Naive thymus-derived CD4-positive, alpha-beta T cell (primary cell): ENCODE data around the gene MRS2. TPM values are rescaled to one million over a fixed set of nuclear protein-coding genes. Genes with fewer than 3 reads are reported as not detected.

Experiments
- ATAC-seq: fragments of 150-1000 bp; cut with Tn5 transposase; 2 replicates; pipeline ENCODE4 v1.10.0; 2021; ENCODE audit warnings: mild to moderate bottlenecking, moderate library complexity
- CTCF ChIA-PET: fragments of 350-600 bp; sonication (Branson Sonifier 250); formaldehyde crosslinking; loops from one replicate; lab custom pipeline; 2021; ENCODE audit warnings: antibody characterized with exemption; lab: Charles Lee
- POLR2A ChIA-PET: fragments of 350-600 bp; sonication (Branson Sonifier 250); formaldehyde crosslinking; loops from one replicate; lab custom pipeline; 2021; ENCODE audit warnings: antibody characterized with exemption, inconsistent platforms; lab: Charles Lee
- DNase-seq, 9 donors: peaks; one replicate each; pipeline versions ENCODE4 v3.0.0 to v3.0.0-alpha.2; 2020 to 2022; ENCODE audit warnings: mixed read lengths in 1 of 9
- H3K27ac ChIP-seq: one replicate; pipeline ENCODE4 v1.7.0; 2013; ENCODE audit warnings: mild to moderate bottlenecking, low read depth, low read length, moderate library complexity
- H3K27me3 ChIP-seq, 2 donors: one replicate each; pipeline ENCODE4 v1.7.0; 2013; ENCODE audit warnings: low read length in 2 of 2, mild to moderate bottlenecking in 2 of 2, moderate library complexity in 2 of 2; ENCODE audit not compliant: control insufficient read depth in 2 of 2, insufficient read depth in 2 of 2
- H3K36me3 ChIP-seq, 3 experiments: 1 replicate in 2 of 3; 2 replicates in 1 of 3; pipeline ENCODE4 v1.7.0; 2013; ENCODE audit warnings: low read length in 3 of 3, mild to moderate bottlenecking in 3 of 3, moderate library complexity in 1 of 3; ENCODE audit not compliant: insufficient read depth in 3 of 3, control insufficient read depth in 2 of 3
- H3K4me1 ChIP-seq, 2 donors: one replicate each; pipeline ENCODE4 v1.7.0; 2013; ENCODE audit warnings: low read length in 2 of 2, mild to moderate bottlenecking in 2 of 2, moderate library complexity in 1 of 2; ENCODE audit not compliant: control insufficient read depth in 2 of 2, insufficient read depth in 2 of 2
- H3K4me3 ChIP-seq: 2 replicates; pipeline ENCODE4 v1.7.0; 2013; ENCODE audit warnings: mild to moderate bottlenecking, low read length
- H3K9me3 ChIP-seq, 3 experiments: 1 replicate in 2 of 3; 2 replicates in 1 of 3; pipeline ENCODE4 v1.7.0; 2013; ENCODE audit warnings: low read length in 3 of 3; ENCODE audit not compliant: control insufficient read depth in 2 of 3
- H3K27ac Mint-ChIP-seq, 9 donors: one replicate each; pipeline ENCODE4 v1.8.0; 2020 to 2022; ENCODE audit warnings: mixed read lengths in 9 of 9, mild to moderate bottlenecking in 8 of 9, moderate library complexity in 5 of 9, inconsistent platforms in 2 of 9
- H3K27me3 Mint-ChIP-seq, 5 donors: one replicate each; pipeline ENCODE4 v1.8.0; 2021 to 2022; ENCODE audit warnings: mixed read lengths in 5 of 5, mild to moderate bottlenecking in 1 of 5
- H3K36me3 Mint-ChIP-seq, 5 donors: one replicate each; pipeline ENCODE4 v1.8.0; 2020 to 2022; ENCODE audit warnings: mixed read lengths in 5 of 5, mild to moderate bottlenecking in 3 of 5, inconsistent platforms in 1 of 5
- H3K4me1 Mint-ChIP-seq, 7 donors: one replicate each; pipeline ENCODE4 v1.8.0; 2020 to 2022; ENCODE audit warnings: mixed read lengths in 7 of 7, mild to moderate bottlenecking in 3 of 7, inconsistent platforms in 1 of 7
- H3K4me3 Mint-ChIP-seq, 10 donors: one replicate each; pipeline ENCODE4 v1.8.0; 2020 to 2022; ENCODE audit warnings: mild to moderate bottlenecking in 10 of 10, mixed read lengths in 10 of 10, moderate library complexity in 6 of 10, inconsistent platforms in 2 of 10
- H3K9me3 Mint-ChIP-seq, 11 donors: one replicate each; pipeline ENCODE4 v1.8.0; 2020 to 2022; ENCODE audit warnings: mixed read lengths in 11 of 11, mild to moderate bottlenecking in 4 of 11, inconsistent platforms in 1 of 11, moderate library complexity in 1 of 11
- intact Hi-C, 2 donors: fragments of 100-400 bp; cut with micrococcal nuclease; formaldehyde crosslinking; loops; one replicate each; pipeline ENCODE4 v1.15.1; 2023
- polyA plus RNA-seq, 2 donors: library from polyadenylated mRNA; unstranded; fragments of 300-500 nt; fragmentation: Illumina TruSeq; gene quantifications; one replicate each; pipeline ENCODE4 v1.2.3, GENCODE V29; 2021
- total RNA-seq, 6 experiments: library from RNA in 5 of 6; stranded (reverse) in 5 of 6; gene quantifications; 1 replicate in 5 of 6; 2 replicates in 1 of 6; pipeline ENCODE4 v1.2.3 and lab custom pipeline; 2021 to 2026

The MRS2 gene
- total and polyA plus RNA-seq, 7 experiments from 2014 or later, result 6.7 to 28.0 (median 19.3) TPM

DNA sequence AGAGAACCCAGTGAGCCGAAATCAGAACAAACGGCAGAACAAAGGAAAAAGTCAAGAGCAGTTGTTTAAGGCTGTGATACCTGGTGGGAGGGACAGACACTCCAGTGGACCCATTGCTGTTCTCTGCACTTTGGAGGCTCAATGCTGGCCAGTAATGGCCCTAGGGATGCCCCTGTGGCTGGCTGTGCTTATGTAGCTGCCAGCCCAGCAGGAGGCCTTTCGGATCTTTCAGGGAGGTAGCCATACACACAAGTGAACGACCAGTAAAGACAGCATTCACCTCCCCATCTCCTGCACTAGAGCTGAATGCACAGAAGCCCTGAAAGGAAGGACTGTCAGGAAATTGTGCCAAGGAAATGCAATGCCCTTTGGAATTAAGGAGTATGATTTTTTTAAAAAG lies 52.3 kb downstream of the MRS2 start:
- intact Hi-C loops, result no loop called here
- POLR2A ChIA-PET, result no interaction called here

DNA sequence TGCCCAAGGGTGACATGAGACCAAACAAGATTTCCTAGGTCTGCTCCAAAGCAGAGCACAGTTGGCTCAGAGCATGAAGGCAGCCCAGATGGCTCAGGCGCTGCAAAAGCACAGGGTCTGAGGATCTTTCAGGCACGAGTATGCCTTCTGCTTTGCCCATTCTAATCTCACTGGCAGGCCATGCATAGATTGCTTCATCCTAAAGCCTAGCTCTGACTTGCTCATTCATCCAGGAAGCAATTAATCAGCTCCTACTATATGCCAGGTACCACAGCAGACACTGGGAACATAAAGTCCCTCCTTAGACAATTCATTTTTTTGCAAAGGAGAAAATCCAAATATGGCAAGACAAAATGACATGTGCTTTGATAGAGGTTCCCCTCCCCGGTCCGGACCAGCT lies 55.4 kb downstream of the MRS2 start:
- ChIA-PET CTCF (interaction anchor here (0.5 kb wide), 1 partner anchor 17 kb away, joined by 3 read pairs; no protein-coding TSS in a partner anchor), POLR2A (no interaction called here)
- Histone ChIP-seq H3K4me1 (no peaks in the 10 kb centered on the region), H3K36me3 (no peaks in the 10 kb centered on the region), H3K9me3 (no peaks in the 10 kb centered on the region), H3K27me3 (no peaks in the 10 kb centered on the region), H3K27ac (no peak overlapping the region), H3K4me3 (no peak overlapping the region)
- Mint-ChIP-seq H3K9me3 (no peaks in the 10 kb centered on the region), H3K27ac (no peak overlapping the region), H3K27me3 (peaks cover 0 to under 1% (median 0%) of the 10 kb centered on the region in 5 donors), H3K4me3 (no peak overlapping the region), H3K4me1 (no peaks in the 10 kb centered on the region), H3K36me3 (peaks cover 0 to 7% (median 0%) of the 10 kb centered on the region in 5 donors)
- ATAC-seq, result no peak
- intact Hi-C loops, result no loop called here
- no peak for DNase-seq

More for the DNA sequence above, 52.3 kb downstream of the MRS2 start:
- no peaks in the 10 kb centered on the region for H3K4me1 ChIP-seq
- no peaks in the 10 kb centered on the region for H3K27me3 ChIP-seq
- no peaks in the 10 kb centered on the region for H3K9me3 ChIP-seq
- H3K4me1 Mint-ChIP-seq, result peaks cover 0 to 3% (median 0%) of the 10 kb centered on the region in 7 donors
- ATAC-seq (no peak), DNase-seq (no peak)
- H3K36me3 Mint-ChIP-seq, result peaks cover 0 to 7% (median 0%) of the 10 kb centered on the region in 5 donors
- no peak overlapping the region for H3K27ac ChIP-seq
- no peaks in the 10 kb centered on the region for H3K36me3 ChIP-seq
- no peak overlapping the region for H3K4me3 Mint-ChIP-seq
- no peak overlapping the region for H3K4me3 ChIP-seq
- H3K27me3 Mint-ChIP-seq, result no peaks in the 10 kb centered on the region
- H3K27ac Mint-ChIP-seq, result no peak overlapping the region
- CTCF ChIA-PET, result no interaction called here
- H3K9me3 Mint-ChIP-seq, result no peaks in the 10 kb centered on the region

DNA sequence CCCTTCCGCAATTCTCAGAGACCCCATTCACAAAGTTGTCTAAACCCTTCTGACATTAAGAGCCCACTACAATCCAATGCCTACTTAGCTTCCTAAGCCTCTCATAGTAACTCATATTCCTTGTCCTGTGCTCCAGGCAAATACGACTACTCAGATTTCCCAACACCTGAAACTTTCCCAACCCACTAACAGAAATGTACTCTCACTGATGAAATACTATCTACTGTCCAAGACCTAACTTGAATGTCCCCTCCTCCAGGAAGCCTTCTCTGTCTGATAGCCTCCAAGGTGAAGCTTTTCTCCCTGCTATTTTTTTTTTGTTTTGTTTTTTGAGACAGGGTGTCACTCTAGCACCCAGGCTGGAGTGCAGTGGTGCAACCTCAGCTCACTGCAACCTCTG lies 56.2 kb downstream of the MRS2 start:
- H3K27ac Mint-ChIP-seq, result no peak overlapping the region
- ATAC-seq (no peak), DNase-seq (no peak)
- H3K36me3 ChIP-seq, result no peaks in the 10 kb centered on the region
- no peak overlapping the region for H3K4me3 Mint-ChIP-seq
- intact Hi-C loops, result no loop called here
- POLR2A ChIA-PET, result no interaction called here
- peaks cover 0 to 8% (median 0%) of the 10 kb centered on the region in 5 donors for H3K27me3 Mint-ChIP-seq
- no peak overlapping the region for H3K4me3 ChIP-seq
- no peaks in the 10 kb centered on the region for H3K9me3 Mint-ChIP-seq
- no peaks in the 10 kb centered on the region for H3K4me1 Mint-ChIP-seq
- H3K36me3 Mint-ChIP-seq, result peaks cover 0 to 7% (median 0%) of the 10 kb centered on the region in 5 donors
- H3K27me3 ChIP-seq, result no peaks in the 10 kb centered on the region
- CTCF ChIA-PET, result no interaction called here
- no peaks in the 10 kb centered on the region for H3K4me1 ChIP-seq
- no peak overlapping the region for H3K27ac ChIP-seq
- no peaks in the 10 kb centered on the region for H3K9me3 ChIP-seq

DNA sequence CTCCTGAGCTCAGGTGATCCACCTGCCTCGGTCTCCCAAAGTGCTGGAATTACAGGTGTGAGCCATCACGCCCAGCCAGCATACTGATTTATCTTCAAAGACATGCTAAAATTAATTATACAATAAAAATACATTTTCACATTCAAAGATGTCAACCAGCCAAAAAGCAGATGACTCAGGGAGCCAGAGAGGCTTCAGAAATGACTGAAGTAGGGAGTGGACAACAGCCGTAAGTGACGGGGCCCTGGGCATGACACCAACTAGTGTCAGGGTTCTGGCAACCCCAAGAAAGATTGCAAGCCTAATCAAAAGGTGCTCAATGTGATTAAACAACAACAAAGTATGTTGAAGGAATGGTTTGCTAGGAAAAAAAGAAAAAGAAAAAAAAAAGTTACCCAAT lies 58.2 kb downstream of the MRS2 start:
- ChIA-PET POLR2A (interaction anchor here (0.7 kb wide), 1 partner anchor 863 kb away, joined by 3 read pairs; no protein-coding TSS in a partner anchor), CTCF (no interaction called here)
- H3K4me1 ChIP-seq, result no peaks in the 10 kb centered on the region
- intact Hi-C loops, result no loop called here
- H3K4me1 Mint-ChIP-seq, result no peaks in the 10 kb centered on the region
- H3K27me3 Mint-ChIP-seq, result peaks cover 0 to 8% (median 0%) of the 10 kb centered on the region in 5 donors
- no peak overlapping the region for H3K4me3 Mint-ChIP-seq
- H3K9me3 ChIP-seq, result no peaks in the 10 kb centered on the region
- no peak overlapping the region for H3K4me3 ChIP-seq
- no peaks in the 10 kb centered on the region for H3K36me3 ChIP-seq
- H3K36me3 Mint-ChIP-seq, result peaks cover 0 to 7% (median 0%) of the 10 kb centered on the region in 5 donors
- DNase-seq (no peak), ATAC-seq (no peak)
- H3K9me3 Mint-ChIP-seq, result no peaks in the 10 kb centered on the region
- H3K27ac Mint-ChIP-seq, result no peak overlapping the region
- H3K27ac ChIP-seq, result no peak overlapping the region
- H3K27me3 ChIP-seq, result no peaks in the 10 kb centered on the region

DNA sequence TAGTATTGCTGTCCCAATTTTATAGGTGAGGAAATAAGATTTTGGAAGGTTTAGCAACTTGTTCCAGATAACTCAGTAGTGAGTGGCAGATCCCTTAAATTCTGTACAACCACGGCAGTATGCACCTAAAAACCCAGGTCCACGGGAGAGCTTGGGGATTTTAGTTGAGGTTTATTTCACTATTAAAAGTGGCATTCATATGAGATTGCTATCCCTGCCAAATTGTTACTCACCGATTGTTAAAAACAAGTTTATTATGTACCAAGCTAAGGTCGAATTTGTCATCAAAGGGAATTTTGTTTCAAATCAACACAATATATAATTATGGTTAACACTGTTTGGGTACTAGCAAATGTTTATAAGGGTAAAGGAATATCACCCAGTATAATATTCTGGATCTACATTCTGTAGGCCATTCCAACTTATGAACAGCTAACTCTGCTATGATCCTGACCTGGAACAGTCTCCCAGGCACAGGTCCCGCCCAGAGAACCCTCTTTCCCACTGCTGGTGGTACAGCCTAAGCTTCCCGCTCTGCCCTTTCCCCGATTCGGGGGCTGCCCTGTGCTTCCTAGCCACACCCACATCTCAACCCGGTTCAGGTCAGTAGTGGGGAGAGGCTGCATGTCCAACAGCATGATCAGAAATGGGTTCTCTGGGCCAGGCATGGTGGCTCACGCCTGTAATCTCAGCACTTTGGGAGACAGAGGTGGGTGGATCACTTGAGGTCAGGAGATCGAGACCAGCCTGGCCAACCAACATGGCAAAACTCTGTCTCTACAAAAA lies 61.7 kb downstream of the MRS2 start:
- peaks cover 0 to 8% (median 0%) of the 10 kb centered on the region in 5 donors for H3K27me3 Mint-ChIP-seq
- no peak overlapping the region for H3K27ac Mint-ChIP-seq
- H3K4me3 Mint-ChIP-seq, result no peak overlapping the region
- H3K9me3 ChIP-seq, result no peaks in the 10 kb centered on the region
- no peaks in the 10 kb centered on the region for H3K36me3 ChIP-seq
- H3K9me3 Mint-ChIP-seq, result no peaks in the 10 kb centered on the region
- POLR2A ChIA-PET, result no interaction called here
- no peaks in the 10 kb centered on the region for H3K4me1 ChIP-seq
- H3K36me3 Mint-ChIP-seq, result peaks cover 0 to 7% (median 0%) of the 10 kb centered on the region in 5 donors
- no peak overlapping the region for H3K4me3 ChIP-seq
- H3K27me3 ChIP-seq, result no peaks in the 10 kb centered on the region
- intact Hi-C loops, result no loop called here
- H3K27ac ChIP-seq, result no peak overlapping the region
- CTCF ChIA-PET, result no interaction called here
- DNase-seq, result no peak
- H3K4me1 Mint-ChIP-seq, result no peaks in the 10 kb centered on the region
- ATAC-seq, result no peak

DNA sequence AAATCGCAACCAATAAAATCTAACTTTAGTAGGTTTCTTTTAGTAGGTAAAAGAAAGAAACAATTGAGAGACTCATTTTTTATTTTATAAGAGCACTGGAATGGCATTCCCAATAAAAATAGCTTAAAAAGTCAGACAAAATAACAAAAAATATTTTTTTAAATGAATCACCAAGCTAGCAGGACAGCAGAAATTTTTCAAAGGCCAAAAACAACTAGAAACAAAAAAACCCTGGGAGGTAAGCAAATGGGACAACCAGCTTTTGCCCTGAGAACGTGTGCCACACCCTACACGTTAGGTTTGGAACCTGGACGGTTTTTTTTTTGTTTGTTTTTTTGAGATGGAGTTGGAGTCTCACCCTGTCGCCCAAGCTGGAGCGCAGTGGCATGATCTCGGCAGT lies 67.1 kb downstream of the MRS2 start:
- CTCF ChIA-PET, result no interaction called here

DNA sequence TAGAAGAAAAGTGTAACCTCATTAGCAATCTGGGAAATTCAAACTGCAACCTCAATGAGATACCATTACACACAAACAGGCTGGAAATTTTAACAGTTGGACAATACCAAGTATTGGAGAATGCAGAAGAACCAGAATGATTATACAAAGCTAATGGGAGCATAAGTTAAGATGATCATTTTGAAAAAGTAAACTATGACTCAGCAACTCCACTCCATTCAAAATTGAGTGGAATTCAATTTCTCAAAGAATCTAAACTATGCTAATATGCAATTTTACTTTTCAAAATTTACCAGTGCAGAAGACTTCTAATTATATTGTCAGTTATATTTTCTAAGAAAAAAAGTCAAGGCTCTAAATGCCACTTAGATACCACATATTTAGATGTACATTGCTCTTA lies 69.4 kb downstream of the MRS2 start:
- CTCF ChIA-PET, result interaction anchor here (0.6 kb wide), 1 partner anchor 9 kb away, joined by 3 read pairs; no protein-coding TSS in a partner anchor
- ATAC-seq, result no peak

More for the DNA sequence above, 67.1 kb downstream of the MRS2 start:
- H3K4me3 ChIP-seq, result no peak overlapping the region
- H3K36me3 Mint-ChIP-seq, result peaks cover 0 to 8% (median 0%) of the 10 kb centered on the region in 5 donors
- POLR2A ChIA-PET, result no interaction called here
- DNase-seq (no peak), ATAC-seq (no peak)
- no peak overlapping the region for H3K27ac ChIP-seq
- no peaks in the 10 kb centered on the region for H3K4me1 ChIP-seq
- no peaks in the 10 kb centered on the region for H3K27me3 Mint-ChIP-seq
- H3K4me1 Mint-ChIP-seq, result no peaks in the 10 kb centered on the region
- no peaks in the 10 kb centered on the region for H3K9me3 Mint-ChIP-seq
- no peaks in the 10 kb centered on the region for H3K27me3 ChIP-seq
- H3K9me3 ChIP-seq, result no peaks in the 10 kb centered on the region
- no peak overlapping the region for H3K27ac Mint-ChIP-seq
- intact Hi-C loops, result no loop called here
- H3K36me3 ChIP-seq, result no peaks in the 10 kb centered on the region
- H3K4me3 Mint-ChIP-seq, result no peak overlapping the region

More for the DNA sequence above, 69.4 kb downstream of the MRS2 start:
- Mint-ChIP-seq H3K27me3 (no peaks in the 10 kb centered on the region), H3K27ac (no peak overlapping the region), H3K9me3 (no peaks in the 10 kb centered on the region), H3K36me3 (peaks cover 0 to 4% (median 0%) of the 10 kb centered on the region in 5 donors), H3K4me1 (no peaks in the 10 kb centered on the region), H3K4me3 (no peak overlapping the region)
- Histone ChIP-seq H3K36me3 (no peaks in the 10 kb centered on the region), H3K27me3 (no peaks in the 10 kb centered on the region), H3K4me1 (no peaks in the 10 kb centered on the region), H3K9me3 (no peaks in the 10 kb centered on the region), H3K27ac (no peak overlapping the region), H3K4me3 (no peak overlapping the region)
- DNase-seq, result no peak
- POLR2A ChIA-PET, result no interaction called here
- intact Hi-C loops, result no loop called here
